ENCODE results near the gene EXOC6.

EXOC6 gene

GRCh38 chr10:92848441-92849233, at the start of gene EXOC6:
Gene EXOC6, plus strand, starts transcription at chr10:92848520. Its CDS starts 14 bp downstream, at chr10:92848534.
- DNase-seq (ENCODE audit: low read depth in 2 of 2): peak; percentile 69 to 75

- DNase-seq (ENCODE audit: low read depth in 2 of 2): no peak
These were observed 48.8 kb upstream of the EXOC6 start for GRCh38 chr10:92799568-92799967.

- no peak for DNase-seq (ENCODE audit: low read depth in 2 of 2)
These were observed 48.1 kb upstream of the EXOC6 start for GRCh38 chr10:92800134-92800733.

GRCh38 chr10:92801978-92802872, 46.1 kb upstream of the EXOC6 start:
- no peak for DNase-seq (ENCODE audit: low read depth in 2 of 2)

- no peak for DNase-seq (ENCODE audit: low read depth in 2 of 2)
These were observed 38.5 kb upstream of the EXOC6 start for GRCh38 chr10:92809840-92810239.

- no peak for DNase-seq (ENCODE audit: low read depth in 2 of 2)
These were observed 37.3 kb upstream of the EXOC6 start for GRCh38 chr10:92810934-92811532.

- no peak for DNase-seq (ENCODE audit: low read depth in 2 of 2)
These were observed 36.3 kb upstream of the EXOC6 start for GRCh38 chr10:92811986-92812385.

GRCh38 chr10:92813979-92814378, 34.3 kb upstream of the EXOC6 start:
- no peak for DNase-seq (ENCODE audit: low read depth in 2 of 2)

- DNase-seq (ENCODE audit: low read depth in 2 of 2): no peak
These were observed 33.5 kb upstream of the EXOC6 start for GRCh38 chr10:92814790-92815189.

GRCh38 chr10:92816091-92816531, 32.2 kb upstream of the EXOC6 start:
- DNase-seq (ENCODE audit: low read depth in 2 of 2): no peak

GRCh38 chr10:92822060-92822634, 26.2 kb upstream of the EXOC6 start:
- DNase-seq (ENCODE audit: low read depth in 2 of 2): no peak

- no peak for DNase-seq (ENCODE audit: low read depth in 2 of 2)
These were observed 25.4 kb upstream of the EXOC6 start for GRCh38 chr10:92822964-92823363.

- DNase-seq (ENCODE audit: low read depth in 2 of 2): no peak
These were observed 22.3 kb upstream of the EXOC6 start for GRCh38 chr10:92826061-92826460.

- no peak for DNase-seq (ENCODE audit: low read depth in 2 of 2)
These were observed 21.8 kb upstream of the EXOC6 start for GRCh38 chr10:92826504-92826903.

GRCh38 chr10:92829042-92829785, 19.1 kb upstream of the EXOC6 start:
- DNase-seq (ENCODE audit: low read depth in 2 of 2): no peak

GRCh38 chr10:92829786-92830377, 18.4 kb upstream of the EXOC6 start:
- DNase-seq (ENCODE audit: low read depth in 2 of 2): no peak

GRCh38 chr10:92830478-92831389, 17.6 kb upstream of the EXOC6 start:
- DNase-seq (ENCODE audit: low read depth in 2 of 2): no peak

GRCh38 chr10:92832121-92832520, 16.2 kb upstream of the EXOC6 start:
- DNase-seq (ENCODE audit: low read depth in 2 of 2): no peak

GRCh38 chr10:92832998-92833650, 15.2 kb upstream of the EXOC6 start:
- no peak for DNase-seq (ENCODE audit: low read depth in 2 of 2)
